ENCODE measurements around the gene ZSWIM1. TPM values are rescaled to one million over a fixed set of nuclear protein-coding genes. Genes with fewer than 3 reads are reported as not detected.

ZSWIM1 gene
- total and polyA plus RNA-seq, 2 of the 4 experiments (the other 2 are of a cell fraction), result 4.2 to 10.0 TPM

DNA sequence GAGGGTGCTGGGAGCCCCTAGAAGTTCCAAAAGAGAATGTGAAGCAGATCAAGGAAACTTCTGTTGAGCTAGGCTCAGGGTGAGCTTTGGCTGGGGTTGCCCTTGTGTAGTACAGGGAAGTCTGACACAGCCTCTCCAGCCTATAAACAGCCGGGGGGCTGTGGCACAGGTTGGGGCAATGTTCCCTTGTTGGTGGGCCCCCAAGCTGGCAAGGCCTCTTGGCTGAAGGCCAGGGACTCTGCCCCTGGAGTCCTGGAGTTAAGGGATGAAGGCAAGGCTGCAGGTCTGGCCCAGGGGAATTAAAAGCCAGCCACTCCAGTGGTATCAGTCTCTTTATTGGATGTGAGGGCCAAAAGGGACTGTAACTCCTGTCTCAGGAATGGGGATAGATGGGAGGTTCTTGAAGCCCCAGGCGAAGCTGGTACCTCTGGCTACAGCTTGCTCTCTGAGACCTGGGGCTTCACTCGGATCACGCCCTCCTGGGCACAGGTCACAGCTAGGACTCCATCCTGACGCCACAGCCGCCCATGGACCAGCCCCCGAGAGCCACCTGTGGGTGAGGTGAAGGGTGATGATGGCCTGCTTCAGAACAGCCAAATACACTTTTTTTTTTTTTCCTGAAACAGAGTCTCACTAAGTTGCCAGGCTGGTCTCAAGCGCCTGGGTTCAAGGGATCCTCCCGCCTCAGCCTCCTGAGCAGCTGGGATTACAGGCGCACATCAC lies 39.5 kb upstream of the ZSWIM1 start:
- Histone ChIP-seq H3K36me3 (ENCODE audit: control insufficient read depth, insufficient read depth, low read length) (peaks cover 57% of the 10 kb centered on the region), H3K27me3 (ENCODE audit: control insufficient read depth, insufficient read depth, low read length) (no peaks in the 10 kb centered on the region), H3K4ac (ENCODE audit: low read depth, low read length) (no peak overlapping the region), H2BK5ac (ENCODE audit: low read depth, low read length, poor library complexity, severe bottlenecking) (no peak overlapping the region), H3K14ac (replicated peaks; ENCODE audit: low read depth, low read length) (no peak overlapping the region), H4K20me1 (ENCODE audit: insufficient read depth, low read length) (peaks cover 5% of the 10 kb centered on the region), H2BK120ac (ENCODE audit: low read depth, low read length) (no peak overlapping the region), H4K8ac (ENCODE audit: low read depth in 2 of 2, low read length in 2 of 2) (no peak overlapping the region), H3K18ac (ENCODE audit: low read depth, low read length) (no peak overlapping the region), H3K4me3 (ENCODE audit: insufficient read depth, low read depth, low read length) (no peak overlapping the region), H4K5ac (ENCODE audit: low read depth, low read length) (no peak overlapping the region), H2AFZ (replicated peaks; ENCODE audit: low read length, poor library complexity) (no peak overlapping the region), H3K4me1 (ENCODE audit: control insufficient read depth, insufficient read depth, low read length) (peaks cover 2% of the 10 kb centered on the region; the same call in 1 of the 2 replicates), H2BK15ac (ENCODE audit: low read depth, low read length) (no peak overlapping the region), H3K56ac (ENCODE audit: extremely low read depth, insufficient read depth, low read length) (no peak overlapping the region), H3K9me3 (ENCODE audit: control insufficient read depth, insufficient read depth, low read length) (no peaks in the 10 kb centered on the region), H3K9me1 (ENCODE audit: insufficient read depth, low read length) (peaks cover 17% of the 10 kb centered on the region), H4K91ac (ENCODE audit: insufficient read depth, low read depth, low read length) (no peak overlapping the region), H3K23ac (ENCODE audit: low read depth, low read length) (no peak overlapping the region), H2AK9ac (replicated peaks; ENCODE audit: low read depth, low read length, poor library complexity) (no peak overlapping the region), H3K4me2 (ENCODE audit: low read depth, low read length) (no peak overlapping the region), H3K27ac (ENCODE audit: insufficient read depth, low read length) (no peak overlapping the region; the same call in 1 of the 2 replicates), H3K9ac (ENCODE audit: low read depth, low read length) (no peak overlapping the region), H3K79me1 (ENCODE audit: low read depth in 1 of 2, low read length in 2 of 2) (peaks cover 11 to 24% of the 10 kb centered on the region in 2 experiments; a peak in 3 of 4 replicates), H2AK5ac (ENCODE audit: low read depth, low read length) (no peak overlapping the region), H2BK20ac (ENCODE audit: low read depth, low read length) (no peak overlapping the region)
- dilution Hi-C loops (cut with HindIII; ENCODE audit: low sequenced_read_pairs, unreplicated experiment) (no loop called here), intact Hi-C loops (cut with micrococcal nuclease) (loop anchor here (1.0 kb wide), 1 partner anchor 13 kb away; no protein-coding TSS in a partner anchor), in situ Hi-C loops (cut with MboI; ENCODE audit: low sequenced_read_pairs) (no loop called here)
- ChIA-PET POLR2A (ENCODE audit: unreplicated experiment) (interaction anchor here (0.5 kb wide), 1 partner anchor 1916 kb away, joined by 8 read pairs; no protein-coding TSS in a partner anchor), CTCF (no interaction called here)
- TF ChIP-seq MAFK (IDR thresholded peaks at IDR 0.05; ENCODE audit: low read depth, low read length), result no peak
- TF ChIP-seq, protein P1, sequence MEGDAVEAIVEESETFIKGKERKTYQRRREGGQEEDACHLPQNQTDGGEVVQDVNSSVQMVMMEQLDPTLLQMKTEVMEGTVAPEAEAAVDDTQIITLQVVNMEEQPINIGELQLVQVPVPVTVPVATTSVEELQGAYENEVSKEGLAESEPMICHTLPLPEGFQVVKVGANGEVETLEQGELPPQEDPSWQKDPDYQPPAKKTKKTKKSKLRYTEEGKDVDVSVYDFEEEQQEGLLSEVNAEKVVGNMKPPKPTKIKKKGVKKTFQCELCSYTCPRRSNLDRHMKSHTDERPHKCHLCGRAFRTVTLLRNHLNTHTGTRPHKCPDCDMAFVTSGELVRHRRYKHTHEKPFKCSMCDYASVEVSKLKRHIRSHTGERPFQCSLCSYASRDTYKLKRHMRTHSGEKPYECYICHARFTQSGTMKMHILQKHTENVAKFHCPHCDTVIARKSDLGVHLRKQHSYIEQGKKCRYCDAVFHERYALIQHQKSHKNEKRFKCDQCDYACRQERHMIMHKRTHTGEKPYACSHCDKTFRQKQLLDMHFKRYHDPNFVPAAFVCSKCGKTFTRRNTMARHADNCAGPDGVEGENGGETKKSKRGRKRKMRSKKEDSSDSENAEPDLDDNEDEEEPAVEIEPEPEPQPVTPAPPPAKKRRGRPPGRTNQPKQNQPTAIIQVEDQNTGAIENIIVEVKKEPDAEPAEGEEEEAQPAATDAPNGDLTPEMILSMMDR (conservative IDR thresholded peaks at IDR 0.05; ENCODE audit: low read depth, low read length), result no peak
- no TSS peak for BruUV-seq (replicated peaks)
- ATAC-seq (ENCODE audit: low read depth), result no peak
- WGBS, 2 experiments (ENCODE audit: extremely low coverage in 2 of 2, insufficient read length in 1 of 2), result 91% methylated on average over 3 of the region's 10 CpGs; no CpG with 5 or more reads in 1 of the 2 experiments
- DNase-seq, result no peak
